Trophoblast cell (in vitro differentiated cells and primary cell): ENCODE measurements around the gene ASTN2.

ENCODE experiments used
- DNase-seq, 2 donors: peaks; one replicate each; pipeline ENCODE4 v3.0.0-alpha.2; 2016
- H2AFZ ChIP-seq: 2 replicates; pipeline ENCODE4 v1.6.1; 2013; ENCODE audit warnings: low read length, moderate library complexity, mild to moderate bottlenecking; ENCODE audit not compliant: insufficient read depth, poor library complexity
- H2AK5ac ChIP-seq: 2 replicates; pipeline ENCODE4 v1.6.1; 2013; ENCODE audit warnings: mild to moderate bottlenecking, low read length
- H2BK120ac ChIP-seq: 2 replicates; pipeline ENCODE4 v1.6.1; 2013; ENCODE audit warnings: low read length, mild to moderate bottlenecking, moderate library complexity; ENCODE audit not compliant: insufficient read depth, poor library complexity
- H2BK12ac ChIP-seq: 2 replicates; pipeline ENCODE4 v1.6.1; 2013; ENCODE audit warnings: mild to moderate bottlenecking, low read length, moderate library complexity
- H2BK5ac ChIP-seq: 2 replicates; pipeline ENCODE4 v1.6.1; 2013; ENCODE audit warnings: low read length, low read depth, moderate library complexity, mild to moderate bottlenecking; ENCODE audit not compliant: poor library complexity
- H3K14ac ChIP-seq: 2 replicates; pipeline ENCODE4 v1.6.1; 2013; ENCODE audit warnings: mild to moderate bottlenecking, low read length
- H3K18ac ChIP-seq: 2 replicates; pipeline ENCODE4 v1.6.1; 2013; ENCODE audit warnings: mild to moderate bottlenecking, low read length
- H3K23ac ChIP-seq: 2 replicates; pipeline ENCODE4 v1.6.1; 2013; ENCODE audit warnings: low read length
- H3K27ac ChIP-seq: 2 replicates; pipeline ENCODE4 v1.5.1; 2013; ENCODE audit warnings: low read depth, mild to moderate bottlenecking, inconsistent platforms, low read length, moderate library complexity
- H3K27me3 ChIP-seq: 2 replicates; pipeline ENCODE4 v1.6.1; 2013; ENCODE audit warnings: inconsistent platforms, mild to moderate bottlenecking, low read length, moderate library complexity; ENCODE audit not compliant: insufficient read depth
- H3K36me3 ChIP-seq, 2 experiments: 1 replicate in 1 of 2; 2 replicates in 1 of 2; pipeline ENCODE4 v1.6.1; 2013; ENCODE audit warnings: low read length in 2 of 2, mild to moderate bottlenecking in 2 of 2, moderate library complexity in 1 of 2; ENCODE audit not compliant: insufficient read depth in 2 of 2, control insufficient read depth in 1 of 2
- H3K4ac ChIP-seq: 2 replicates; pipeline ENCODE4 v1.6.1; 2013; ENCODE audit warnings: low read depth, mild to moderate bottlenecking, low read length, moderate library complexity
- H3K4me1 ChIP-seq, 2 experiments: 1 replicate in 1 of 2; 2 replicates in 1 of 2; pipeline ENCODE4 v1.6.1; 2013; ENCODE audit warnings: low read length in 2 of 2, mild to moderate bottlenecking in 2 of 2, moderate library complexity in 1 of 2; ENCODE audit not compliant: insufficient read depth in 2 of 2, control insufficient read depth in 1 of 2
- H3K4me2 ChIP-seq: 2 replicates; pipeline ENCODE4 v1.6.1; 2013; ENCODE audit warnings: inconsistent platforms, mild to moderate bottlenecking, low read length, moderate library complexity
- H3K4me3 ChIP-seq: 2 replicates; pipeline ENCODE4 v1.5.1; 2013; ENCODE audit warnings: mild to moderate bottlenecking, low read depth, low read length, inconsistent platforms
- H3K79me1 ChIP-seq: one replicate; pipeline ENCODE4 v1.6.1; 2013; ENCODE audit warnings: low read length
- H3K79me2 ChIP-seq: 2 replicates; pipeline ENCODE4 v1.6.1; 2013; ENCODE audit warnings: low read length, mild to moderate bottlenecking; ENCODE audit not compliant: control insufficient read depth, insufficient read depth, poor library complexity
- H3K9ac ChIP-seq: 2 replicates; pipeline ENCODE4 v1.6.1; 2013; ENCODE audit warnings: mild to moderate bottlenecking, low read length
- H3K9me3 ChIP-seq: 2 replicates; pipeline ENCODE4 v1.6.1; 2013; ENCODE audit warnings: low read depth, mild to moderate bottlenecking, control low read depth, inconsistent platforms, low read length; ENCODE audit not compliant: insufficient read depth
- H4K12ac ChIP-seq: 2 replicates; pipeline ENCODE4 v1.6.1; 2013; ENCODE audit warnings: low read depth, mild to moderate bottlenecking, low read length, moderate library complexity
- H4K8ac ChIP-seq: 2 replicates; pipeline ENCODE4 v1.6.1; 2013; ENCODE audit warnings: low read depth, mild to moderate bottlenecking, low read length, moderate library complexity
- H4K91ac ChIP-seq: one replicate; pipeline ENCODE4 v1.6.1; 2013; ENCODE audit warnings: low read depth, mild to moderate bottlenecking, low read length, moderate library complexity
- WGBS: extraction: QIAGEN DNeasy Blood & Tissue Kit; methylation state at CpG from one replicate; pipeline ENCODE4 v1.1.7; 2013; ENCODE audit warnings: missing lambda C conversion rate; ENCODE audit not compliant: insufficient read length, insufficient coverage; ENCODE audit errors: extremely low coverage; 5-methylcytosine and 5-hydroxymethylcytosine counted together

Gene ASTN2

DNA sequence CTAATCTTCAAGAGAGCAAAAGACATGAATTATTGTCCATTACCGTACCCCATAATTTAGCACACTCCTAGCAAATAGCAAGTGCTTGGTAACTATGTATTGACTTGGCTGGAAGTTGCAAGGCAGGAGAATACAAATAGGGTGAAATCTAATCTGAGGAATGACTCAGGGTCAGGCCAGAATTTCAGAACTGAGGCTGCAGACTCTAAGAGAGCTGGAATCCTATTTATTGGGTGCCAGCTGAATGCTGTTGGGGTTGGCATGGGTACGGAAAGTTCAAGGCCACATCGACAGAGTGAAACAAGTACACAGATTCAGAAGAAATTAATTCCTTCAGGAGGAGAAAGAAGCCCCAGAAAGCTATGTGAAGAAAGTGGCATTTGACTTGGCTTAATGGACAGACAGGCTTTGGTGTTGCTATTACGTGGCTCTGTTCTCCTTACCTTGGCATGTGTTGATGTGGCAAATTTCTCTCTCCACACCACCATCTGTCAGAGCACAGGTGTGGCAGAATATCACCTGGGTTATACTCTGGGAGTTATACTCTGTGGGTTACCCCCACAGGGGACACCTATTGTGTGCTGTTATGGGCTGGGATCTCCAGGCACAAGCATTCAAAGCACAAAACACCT, 20.9 kb upstream of the ASTN2 start:
- Histone ChIP-seq H2BK120ac (no peak overlapping the region), H3K9me3 (peaks cover 1% of the 10 kb centered on the region), H3K9ac (no peak overlapping the region), H3K4ac (no peak overlapping the region), H2BK12ac (no peak overlapping the region), H3K79me2 (no peaks in the 10 kb centered on the region), H3K4me2 (no peak overlapping the region), H3K27me3 (no peaks in the 10 kb centered on the region), H3K14ac (no peak overlapping the region), H2BK5ac (no peak overlapping the region), H2AK5ac (no peak overlapping the region), H3K27ac (no peak overlapping the region), H3K18ac (no peak overlapping the region), H4K8ac (no peak overlapping the region), H3K4me1 (no peaks in the 10 kb centered on the region), H3K36me3 (no peaks in the 10 kb centered on the region), H3K23ac (peak overlapping the region; percentile 28), H4K91ac (no peak overlapping the region), H4K12ac (no peak overlapping the region), H3K79me1 (no peaks in the 10 kb centered on the region), H2AFZ (no peak overlapping the region), H3K4me3 (no peak overlapping the region)
- no CpG with 5 or more reads among the region's 4 CpGs for WGBS
- DNase-seq = no peak

DNA sequence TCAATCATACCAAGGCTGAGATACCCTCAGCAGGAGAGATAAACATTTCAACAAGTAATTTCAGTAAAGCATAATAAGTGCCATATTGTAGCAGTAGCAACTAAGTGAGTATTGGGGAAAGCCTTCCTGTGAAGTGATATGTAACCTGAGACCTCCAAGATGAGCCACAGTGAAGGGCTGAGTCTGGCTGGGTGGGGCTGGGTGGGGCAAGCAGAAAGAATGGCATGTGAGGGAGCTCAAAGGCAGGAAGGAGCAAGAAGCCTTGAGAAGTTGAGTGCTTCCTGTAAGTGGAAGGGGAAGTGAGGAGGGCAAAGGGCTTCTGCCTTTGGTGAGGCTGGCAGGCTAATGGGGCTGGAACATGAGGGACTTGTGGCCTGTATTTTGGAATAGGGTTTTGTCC, 19.7 kb upstream of the ASTN2 start:
- H3K4me3 ChIP-seq = no peak overlapping the region
- no peaks in the 10 kb centered on the region for H3K27me3 ChIP-seq
- DNase-seq = no peak

GRCh38 chr9:117430813-117431212, 16.0 kb upstream of the ASTN2 start:
- Histone ChIP-seq H2AFZ (no peak overlapping the region), H3K4me1 (no peaks in the 10 kb centered on the region), H2BK5ac (no peak overlapping the region), H3K79me1 (no peaks in the 10 kb centered on the region), H3K27ac (no peak overlapping the region), H4K8ac (no peak overlapping the region), H3K18ac (no peak overlapping the region), H3K4me3 (no peak overlapping the region), H2AK5ac (no peak overlapping the region), H3K4me2 (no peak overlapping the region), H3K23ac (no peak overlapping the region), H3K9me3 (no peaks in the 10 kb centered on the region), H2BK120ac (no peak overlapping the region), H2BK12ac (no peak overlapping the region), H3K36me3 (no peaks in the 10 kb centered on the region), H3K27me3 (no peaks in the 10 kb centered on the region), H3K79me2 (no peaks in the 10 kb centered on the region), H3K4ac (no peak overlapping the region), H3K14ac (no peak overlapping the region), H4K12ac (no peak overlapping the region), H4K91ac (no peak overlapping the region), H3K9ac (no peak overlapping the region)
- no peak for DNase-seq
- WGBS = no CpG with 5 or more reads among the region's 2 CpGs

More for the DNA sequence above, 19.7 kb upstream of the ASTN2 start:
- Histone ChIP-seq H2BK12ac (no peak overlapping the region), H3K79me2 (no peaks in the 10 kb centered on the region), H3K9ac (no peak overlapping the region), H3K14ac (no peak overlapping the region), H2BK5ac (no peak overlapping the region), H3K27ac (no peak overlapping the region), H2AK5ac (no peak overlapping the region), H3K9me3 (peaks cover 1% of the 10 kb centered on the region), H4K8ac (no peak overlapping the region), H4K91ac (no peak overlapping the region), H4K12ac (no peak overlapping the region), H3K79me1 (no peaks in the 10 kb centered on the region), H3K4ac (no peak overlapping the region), H3K18ac (no peak overlapping the region), H3K36me3 (no peaks in the 10 kb centered on the region), H3K4me1 (no peaks in the 10 kb centered on the region), H3K4me2 (no peak overlapping the region), H2BK120ac (no peak overlapping the region), H3K23ac (no peak overlapping the region), H2AFZ (no peak overlapping the region)

GRCh38 chr9:117427357-117427913, 12.6 kb upstream of the ASTN2 start:
- Histone ChIP-seq H3K79me1 (no peaks in the 10 kb centered on the region), H3K4me3 (no peak overlapping the region), H3K36me3 (no peaks in the 10 kb centered on the region), H3K9ac (no peak overlapping the region), H4K8ac (no peak overlapping the region), H2AK5ac (no peak overlapping the region), H3K27me3 (no peaks in the 10 kb centered on the region), H2BK5ac (no peak overlapping the region), H2BK12ac (no peak overlapping the region), H3K4ac (no peak overlapping the region), H3K79me2 (no peaks in the 10 kb centered on the region), H4K12ac (no peak overlapping the region), H3K4me1 (no peaks in the 10 kb centered on the region), H3K9me3 (no peaks in the 10 kb centered on the region), H2AFZ (no peak overlapping the region), H3K27ac (no peak overlapping the region), H3K4me2 (no peak overlapping the region), H2BK120ac (no peak overlapping the region), H3K23ac (no peak overlapping the region), H3K18ac (no peak overlapping the region), H4K91ac (no peak overlapping the region), H3K14ac (no peak overlapping the region)
- DNase-seq = no peak
- no CpG with 5 or more reads among the region's 3 CpGs for WGBS
